HG02642 (cell line): ENCODE results near the gene SLC4A2.
"Not testable (repeated sequence)": the region's sequence is repeated elsewhere in the genome, so short reads cannot be mapped to it uniquely, and the experiment has no call there.

Experiments
- ATAC-seq: cut with Tn5 transposase; IDR thresholded peaks from one replicate; pipeline ENCODE4 v1.9.1; 2021; ENCODE audit warnings: mild to moderate bottlenecking; ENCODE audit not compliant: unreplicated experiment, poor library complexity

Gene SLC4A2

DNA sequence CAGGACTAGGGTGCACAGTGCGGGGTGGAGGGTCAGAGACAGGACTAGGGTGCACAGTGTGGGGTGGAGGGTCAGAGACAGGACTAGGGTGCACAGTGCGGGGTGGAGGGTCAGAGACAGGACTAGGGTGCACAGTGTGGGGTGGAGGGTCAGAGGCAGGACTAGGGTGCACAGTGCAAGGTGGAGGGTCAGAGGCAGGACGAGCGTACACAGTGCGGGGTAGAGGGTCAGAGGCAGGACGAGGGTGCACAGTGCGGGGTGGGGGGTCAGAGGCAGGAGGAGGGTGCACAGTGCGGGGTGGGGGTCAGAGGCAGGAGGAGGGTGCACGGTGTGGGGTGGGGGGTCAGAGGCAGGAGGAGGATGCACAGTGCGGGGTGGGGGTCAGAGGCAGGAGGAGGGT is 15.9 kb upstream of the SLC4A2 start:
- not testable (repeated sequence) for ATAC-seq

DNA sequence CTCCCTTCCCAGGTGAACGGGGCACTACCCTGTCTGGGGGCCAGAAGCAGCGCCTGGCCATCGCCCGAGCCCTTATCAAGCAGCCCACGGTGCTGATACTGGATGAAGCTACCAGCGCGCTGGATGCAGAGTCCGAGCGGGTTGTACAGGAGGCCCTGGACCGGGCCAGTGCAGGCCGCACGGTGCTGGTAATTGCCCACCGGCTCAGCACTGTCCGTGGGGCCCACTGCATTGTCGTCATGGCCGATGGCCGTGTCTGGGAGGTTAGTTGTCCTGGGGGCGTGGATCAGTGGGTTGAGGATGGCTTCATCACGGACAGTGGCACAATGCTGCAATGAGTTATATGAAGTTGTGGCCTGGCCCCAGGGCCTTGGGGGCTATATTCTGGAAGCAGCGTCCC is 15.4 kb upstream of the SLC4A2 start:
- no peak for ATAC-seq

DNA sequence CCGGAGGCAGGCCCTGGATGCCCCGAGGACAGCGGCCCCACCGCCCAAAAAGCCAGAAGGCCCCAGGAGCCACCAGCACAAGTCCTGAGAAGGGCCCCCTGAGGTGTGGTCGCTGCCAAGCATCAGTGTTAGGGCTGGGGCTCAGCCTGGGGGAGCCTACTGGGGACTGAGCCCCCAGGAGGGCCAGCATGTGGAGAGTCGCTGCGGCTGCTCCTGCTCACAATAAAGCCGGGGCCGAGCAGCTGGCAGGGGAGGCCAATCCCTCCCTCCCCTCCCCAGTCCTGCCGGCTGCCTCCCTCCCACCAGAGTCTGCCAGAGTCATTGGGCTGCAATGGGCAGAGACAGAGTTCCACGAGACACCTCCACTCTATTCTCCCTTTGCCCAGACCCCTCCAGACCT is 14.1 kb upstream of the SLC4A2 start:
- no peak for ATAC-seq

DNA sequence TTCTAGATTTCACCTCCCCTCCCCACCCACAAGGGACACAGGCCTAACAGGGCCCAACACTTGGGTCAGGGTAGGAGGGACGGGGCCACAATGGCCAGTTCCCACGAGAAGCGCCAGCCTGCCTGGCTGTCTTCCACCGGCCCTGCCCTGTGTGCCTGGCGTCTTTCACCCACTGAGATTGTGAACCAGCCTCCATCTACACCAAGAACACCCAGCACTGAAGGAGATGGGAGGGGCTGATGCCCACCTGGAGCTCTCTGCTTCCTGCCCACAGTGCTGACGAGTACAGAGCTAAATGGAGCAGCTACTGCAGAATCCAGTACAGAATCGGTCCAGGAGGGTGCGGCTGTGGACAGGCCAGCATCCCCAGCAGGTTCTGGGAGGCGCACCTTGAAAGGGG is 13.4 kb upstream of the SLC4A2 start:
- ATAC-seq = no peak

DNA sequence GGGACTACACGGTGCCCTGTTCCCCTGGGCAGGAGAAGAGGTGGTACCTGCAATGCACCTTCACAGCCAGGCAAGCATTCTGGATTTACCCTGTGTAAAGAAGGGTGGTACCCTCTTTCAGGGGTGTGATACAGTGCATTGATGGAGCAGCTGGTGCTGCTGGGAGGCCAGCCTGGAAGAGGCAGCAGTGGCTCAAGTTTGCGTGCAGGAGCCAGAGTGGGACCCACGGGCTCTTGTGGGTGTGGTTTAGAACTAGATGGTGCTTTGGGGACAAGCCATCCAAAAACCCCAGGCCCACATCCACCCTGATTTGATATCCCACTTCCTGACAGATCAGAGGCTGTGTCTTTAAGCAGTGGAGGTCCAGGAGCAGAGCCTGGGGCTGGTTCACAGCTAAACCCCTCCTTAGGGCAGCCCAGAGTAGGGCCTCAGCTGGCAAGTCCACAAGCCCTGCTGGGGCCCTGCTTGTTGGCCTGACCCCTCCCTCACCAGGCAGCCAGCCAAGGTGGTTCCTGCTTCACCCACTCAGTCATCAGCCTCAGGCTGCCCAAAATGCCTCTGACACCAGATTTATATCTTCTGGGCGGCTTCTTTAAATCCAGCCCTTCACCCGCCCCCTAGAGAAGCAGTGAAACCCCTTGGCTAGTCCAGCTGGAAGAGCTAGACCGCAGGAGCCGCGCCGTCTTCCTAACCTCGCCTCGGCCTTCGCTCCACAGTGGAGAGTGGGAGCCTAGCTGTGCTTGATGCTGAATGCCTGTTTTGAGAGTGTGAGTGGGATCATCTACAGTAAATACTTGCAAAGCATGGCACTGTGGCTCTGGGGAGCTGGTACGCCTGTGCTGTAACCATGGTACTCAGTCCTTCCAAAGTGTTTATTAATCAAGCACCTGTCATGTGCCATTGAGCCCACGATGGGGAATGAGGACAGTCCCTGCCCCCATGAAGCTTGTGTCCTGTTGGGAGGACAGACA is 12.5 kb upstream of the SLC4A2 start:
- no peak for ATAC-seq

DNA sequence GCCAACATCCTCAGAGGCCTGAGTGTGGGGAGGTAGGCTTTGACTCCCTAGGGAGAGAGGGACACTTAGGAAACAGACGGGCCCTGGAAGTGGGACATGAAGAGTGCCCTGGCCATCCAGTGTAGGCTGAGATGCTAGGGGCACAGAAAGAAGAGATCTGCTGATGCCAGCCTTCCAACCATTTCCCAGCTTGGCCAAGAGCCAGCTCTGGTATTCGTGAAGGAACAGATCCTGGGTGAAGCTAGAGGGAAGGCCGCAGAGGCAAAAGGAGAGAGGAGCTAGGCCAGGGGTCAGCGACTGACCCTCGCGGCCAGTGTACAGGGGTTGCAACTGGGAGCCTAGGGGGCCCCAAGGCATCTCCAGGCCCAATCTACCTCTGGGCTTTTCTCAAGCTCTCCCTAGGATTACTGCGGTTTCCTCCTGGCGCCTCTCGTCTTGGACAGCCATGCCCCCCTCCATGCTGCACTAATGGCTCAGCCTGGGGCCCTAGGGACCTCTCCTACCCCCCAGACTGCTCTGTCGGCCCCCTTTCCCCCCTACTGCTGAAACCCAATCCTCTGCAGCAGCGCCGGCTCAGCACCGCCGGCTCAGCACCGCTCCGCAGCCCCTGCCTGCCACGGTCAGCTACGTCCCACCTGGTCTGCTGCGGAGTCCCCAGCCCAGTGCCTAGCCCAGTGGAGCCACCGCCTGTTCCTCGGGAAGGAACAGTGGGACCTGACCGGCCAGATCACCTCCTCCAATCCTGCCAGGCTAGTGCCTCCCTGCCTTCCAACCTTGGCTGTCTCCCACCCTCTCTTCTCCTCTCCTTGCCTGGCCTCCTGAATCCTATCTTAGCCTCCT is 11.2 kb upstream of the SLC4A2 start, which contains the start of gene ASIC3:
Gene ASIC3, plus strand, starts transcription at position 556 of the 840 bp plus-strand sequence. CDS start 355 bp downstream, outside the sequence.
- ATAC-seq = no peak

DNA sequence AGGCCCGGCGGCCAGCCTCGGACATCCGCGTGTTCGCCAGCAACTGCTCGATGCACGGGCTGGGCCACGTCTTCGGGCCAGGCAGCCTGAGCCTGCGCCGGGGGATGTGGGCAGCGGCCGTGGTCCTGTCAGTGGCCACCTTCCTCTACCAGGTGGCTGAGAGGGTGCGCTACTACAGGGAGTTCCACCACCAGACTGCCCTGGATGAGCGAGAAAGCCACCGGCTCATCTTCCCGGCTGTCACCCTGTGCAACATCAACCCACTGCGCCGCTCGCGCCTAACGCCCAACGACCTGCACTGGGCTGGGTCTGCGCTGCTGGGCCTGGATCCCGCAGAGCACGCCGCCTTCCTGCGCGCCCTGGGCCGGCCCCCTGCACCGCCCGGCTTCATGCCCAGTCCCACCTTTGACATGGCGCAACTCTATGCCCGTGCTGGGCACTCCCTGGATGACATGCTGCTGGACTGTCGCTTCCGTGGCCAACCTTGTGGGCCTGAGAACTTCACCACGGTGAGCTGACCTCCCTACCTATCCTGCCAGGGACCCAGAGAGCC is 10.4 kb upstream of the SLC4A2 start:
- ATAC-seq = no peak

DNA sequence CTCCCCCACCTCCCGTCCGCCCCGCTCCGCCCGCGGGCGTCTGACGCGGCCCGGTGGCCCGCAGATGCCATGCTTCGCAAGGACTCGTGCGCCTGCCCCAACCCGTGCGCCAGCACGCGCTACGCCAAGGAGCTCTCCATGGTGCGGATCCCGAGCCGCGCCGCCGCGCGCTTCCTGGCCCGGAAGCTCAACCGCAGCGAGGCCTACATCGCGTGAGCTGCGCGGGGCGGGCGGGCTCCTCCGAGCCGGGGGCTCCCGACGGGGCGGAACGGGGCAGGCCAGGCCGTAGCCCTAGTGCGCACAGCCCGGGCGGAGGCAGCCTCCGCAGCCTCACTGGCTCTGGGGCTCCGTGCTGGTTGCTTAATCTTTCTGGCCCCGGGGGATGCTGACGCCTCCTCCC is 8.3 kb upstream of the SLC4A2 start:
- no peak for ATAC-seq

DNA sequence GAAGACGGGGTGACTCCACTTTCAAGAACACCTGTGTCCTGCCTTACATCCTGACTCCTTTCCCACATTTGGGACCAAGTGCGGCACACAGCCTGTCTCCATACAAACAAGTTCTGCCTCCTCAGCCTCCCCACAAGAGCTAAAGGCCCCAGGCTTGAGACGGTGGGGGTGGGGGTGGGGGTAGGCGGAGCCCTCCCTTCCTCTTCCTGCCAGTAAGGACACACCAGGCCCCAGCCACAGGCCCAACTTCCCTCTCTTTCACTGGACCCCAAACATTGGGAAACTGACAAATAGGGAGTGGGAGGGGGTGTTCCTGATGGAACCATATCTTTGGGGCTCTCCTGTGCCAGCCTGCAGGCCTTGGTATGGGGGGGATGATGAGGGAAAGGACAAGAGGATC is 6.3 kb upstream of the SLC4A2 start:
- ATAC-seq = no peak

DNA sequence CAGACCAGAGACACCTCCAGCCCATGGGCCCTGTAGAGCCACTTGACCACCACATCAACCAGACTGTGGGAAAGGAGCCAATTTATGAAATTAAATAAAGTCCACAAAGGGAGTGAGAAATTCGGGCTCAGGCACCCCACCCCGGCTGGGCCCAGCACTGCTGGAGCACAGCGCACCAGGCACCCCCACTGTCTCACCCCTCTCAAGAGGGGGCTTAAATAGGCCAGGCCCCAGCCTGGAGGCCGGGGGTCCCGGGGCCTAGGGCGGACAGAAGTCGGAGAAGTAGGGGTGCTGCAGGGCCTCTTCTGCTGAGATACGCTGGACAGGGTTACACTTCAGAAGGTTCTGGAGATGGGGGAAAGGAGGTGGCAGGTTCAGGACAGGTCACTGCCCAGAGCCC is 5.6 kb upstream of the SLC4A2 start:
- no peak for ATAC-seq

DNA sequence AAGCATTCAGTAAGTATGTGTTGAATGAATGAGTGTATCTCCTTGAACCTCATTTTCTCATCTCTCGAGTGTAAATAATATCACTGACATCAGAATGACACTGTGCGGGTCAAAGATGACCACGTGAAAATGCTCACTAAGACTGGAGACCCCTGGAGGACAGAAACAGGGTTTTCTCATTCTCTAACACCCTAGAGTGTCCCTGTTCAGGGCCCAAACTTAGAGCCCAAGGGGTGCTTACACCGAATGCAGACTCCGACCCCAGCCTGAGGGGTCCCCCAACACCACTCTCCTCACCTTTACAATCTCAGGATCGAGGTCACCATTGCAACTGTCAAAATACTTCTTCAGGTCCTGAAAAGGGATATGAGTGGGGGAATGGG is 3.1 kb upstream of the SLC4A2 start:
- no peak for ATAC-seq

DNA sequence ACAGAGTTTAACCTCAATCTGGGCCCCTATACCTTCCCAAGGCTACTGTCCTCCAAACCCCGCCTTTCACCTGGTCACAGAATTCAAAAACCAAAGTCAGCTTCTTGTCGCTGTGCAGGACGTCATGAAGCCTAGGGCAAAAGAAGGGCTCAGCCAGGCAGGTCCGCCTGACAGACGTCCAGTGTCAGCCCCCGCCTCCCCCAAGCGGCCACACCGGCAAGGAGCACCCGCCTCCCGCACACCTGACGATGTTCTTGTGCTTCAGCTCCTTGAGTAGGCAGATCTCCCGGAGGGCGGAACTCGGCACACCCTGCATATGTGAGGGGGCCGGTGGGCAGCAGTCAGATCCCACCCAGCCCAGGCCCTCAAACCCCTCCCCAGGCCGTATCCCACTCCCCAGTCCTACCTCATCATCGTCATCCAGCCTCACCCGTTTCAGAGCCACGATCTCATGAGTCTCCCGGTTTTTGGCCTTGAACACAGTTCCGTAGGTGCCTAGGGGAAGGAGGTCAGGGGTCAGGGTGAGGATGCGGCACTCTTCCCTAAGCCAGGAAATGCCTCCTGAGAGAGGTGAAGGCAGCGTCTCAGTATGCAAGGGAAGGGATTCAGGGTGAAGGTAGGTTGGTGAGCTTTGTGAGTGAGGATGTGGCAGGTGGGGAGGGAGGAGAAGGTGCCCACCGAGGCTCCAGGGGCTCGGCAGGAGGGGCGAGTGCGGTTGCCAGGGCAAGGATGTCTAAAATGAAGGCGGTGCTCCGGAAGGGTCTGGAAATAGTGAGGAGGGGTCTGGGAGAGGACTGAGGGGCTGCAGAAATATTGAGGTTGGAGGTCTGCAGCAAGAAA is 2.5 kb upstream of the SLC4A2 start:
- no peak for ATAC-seq

DNA sequence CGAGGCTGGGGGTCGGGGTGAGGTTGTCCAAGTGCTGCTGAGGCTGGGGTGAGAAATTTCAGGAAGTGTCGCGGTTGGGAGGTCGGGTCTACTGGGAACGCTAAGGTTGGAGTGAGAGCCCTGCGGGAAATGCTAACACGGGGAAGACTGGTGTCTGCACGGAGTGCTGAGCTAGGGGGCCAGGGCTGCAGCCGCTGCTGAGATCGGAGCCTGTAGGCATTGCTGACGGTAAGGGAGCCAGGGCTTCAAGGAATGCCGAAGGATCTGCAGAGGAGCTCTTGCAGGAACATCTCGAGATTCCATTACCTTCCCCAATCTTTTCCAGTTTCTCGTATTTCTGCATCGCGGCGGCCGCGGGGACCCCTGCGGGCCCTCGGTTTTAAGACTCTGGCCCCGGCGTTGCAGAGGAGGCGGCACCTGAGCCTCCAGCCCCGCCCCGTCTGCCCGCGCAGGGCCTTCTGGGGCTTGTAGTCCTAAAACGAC is 1.8 kb upstream of the SLC4A2 start, which contains the start of gene CDK5:
Gene CDK5, minus strand, starts transcription at position 392 of the 483 bp plus-strand sequence. Its CDS starts 49 bp downstream, at position 343.
- peak; percentile 14 for ATAC-seq

DNA sequence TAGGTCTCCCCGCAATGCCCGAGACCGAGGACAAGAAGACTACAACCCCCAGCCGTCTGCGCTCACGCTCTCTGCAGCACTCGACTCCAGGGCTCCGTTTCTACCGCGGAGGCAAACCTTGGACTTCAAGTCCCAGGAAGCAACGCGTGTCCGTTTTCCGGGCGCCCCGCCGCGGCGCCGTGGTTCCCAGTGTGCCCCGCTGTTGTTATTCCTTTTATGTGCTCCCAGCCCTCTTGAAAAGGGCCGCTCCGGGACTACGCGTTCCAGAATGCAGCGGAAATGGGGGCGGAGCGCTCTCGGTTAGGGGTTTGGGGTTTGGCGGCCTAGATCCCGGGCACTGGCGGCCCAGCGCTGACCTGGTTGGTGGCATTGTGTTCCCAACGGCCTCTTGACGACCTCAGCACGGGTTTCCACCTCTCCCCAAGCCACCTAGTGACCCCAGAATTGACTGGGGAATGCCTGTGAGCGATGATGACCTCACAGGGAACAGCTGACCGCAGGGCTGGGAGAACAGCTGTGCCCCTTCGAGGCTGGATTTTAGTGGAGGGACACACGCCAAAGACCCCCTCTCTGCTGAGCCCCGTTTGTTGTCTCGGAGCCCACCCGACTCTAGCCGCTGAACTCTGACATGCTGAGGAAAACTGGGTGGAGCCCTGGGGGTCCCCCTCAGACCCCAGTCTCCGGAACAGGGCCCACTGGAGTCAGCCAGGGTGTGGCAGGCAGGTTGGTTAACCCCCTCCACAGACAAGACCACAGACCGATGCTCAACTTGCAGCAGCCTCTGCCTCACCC is 1.2 kb upstream of the SLC4A2 start:
- peak; percentile 87 for ATAC-seq

DNA sequence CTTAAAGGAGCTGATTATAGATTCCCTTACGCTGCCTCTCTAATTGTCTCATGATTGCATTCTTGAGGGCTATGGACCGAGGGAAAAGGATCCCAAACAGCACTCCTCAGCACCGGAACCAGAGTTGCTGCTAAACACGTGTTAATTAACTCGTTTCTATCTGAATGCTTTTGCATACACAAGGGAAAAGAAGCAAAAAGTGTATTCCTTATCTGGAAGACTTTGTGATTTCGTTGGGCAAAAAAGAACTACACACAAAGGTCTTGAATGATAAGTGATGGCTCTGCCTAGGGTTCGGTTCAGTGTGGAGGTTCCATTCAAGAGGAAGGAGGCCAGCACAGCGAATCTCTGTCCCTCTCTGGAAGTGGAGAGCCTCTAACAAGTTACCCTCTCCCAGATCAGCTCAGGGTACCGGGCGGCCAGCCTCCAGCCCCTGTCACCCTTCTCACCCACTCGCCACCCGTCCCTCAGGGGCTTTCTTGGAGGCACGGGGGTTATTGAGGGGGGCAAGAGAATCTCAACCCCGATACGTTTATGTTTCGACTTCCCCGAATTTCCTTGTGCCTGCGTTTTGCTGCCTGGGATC is 515 bp upstream of the SLC4A2 start:
- ATAC-seq = no peak

DNA sequence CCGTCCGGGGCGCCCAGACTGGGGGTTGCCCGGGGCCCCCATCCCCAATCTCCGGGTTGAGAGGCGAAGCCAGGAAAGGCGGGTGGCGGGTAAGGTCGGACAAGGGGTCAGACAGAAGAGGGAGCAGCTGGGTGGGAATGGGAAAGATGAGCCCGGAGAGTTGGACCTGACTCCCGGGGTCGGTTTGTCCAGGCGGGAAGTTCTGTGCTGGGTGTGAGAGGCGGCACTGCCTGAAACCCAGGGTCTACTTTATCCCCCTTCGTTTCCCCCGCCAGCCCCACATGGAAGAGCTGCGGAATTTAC is 675 bp downstream of the SLC4A2 start:
- ATAC-seq = no peak

DNA sequence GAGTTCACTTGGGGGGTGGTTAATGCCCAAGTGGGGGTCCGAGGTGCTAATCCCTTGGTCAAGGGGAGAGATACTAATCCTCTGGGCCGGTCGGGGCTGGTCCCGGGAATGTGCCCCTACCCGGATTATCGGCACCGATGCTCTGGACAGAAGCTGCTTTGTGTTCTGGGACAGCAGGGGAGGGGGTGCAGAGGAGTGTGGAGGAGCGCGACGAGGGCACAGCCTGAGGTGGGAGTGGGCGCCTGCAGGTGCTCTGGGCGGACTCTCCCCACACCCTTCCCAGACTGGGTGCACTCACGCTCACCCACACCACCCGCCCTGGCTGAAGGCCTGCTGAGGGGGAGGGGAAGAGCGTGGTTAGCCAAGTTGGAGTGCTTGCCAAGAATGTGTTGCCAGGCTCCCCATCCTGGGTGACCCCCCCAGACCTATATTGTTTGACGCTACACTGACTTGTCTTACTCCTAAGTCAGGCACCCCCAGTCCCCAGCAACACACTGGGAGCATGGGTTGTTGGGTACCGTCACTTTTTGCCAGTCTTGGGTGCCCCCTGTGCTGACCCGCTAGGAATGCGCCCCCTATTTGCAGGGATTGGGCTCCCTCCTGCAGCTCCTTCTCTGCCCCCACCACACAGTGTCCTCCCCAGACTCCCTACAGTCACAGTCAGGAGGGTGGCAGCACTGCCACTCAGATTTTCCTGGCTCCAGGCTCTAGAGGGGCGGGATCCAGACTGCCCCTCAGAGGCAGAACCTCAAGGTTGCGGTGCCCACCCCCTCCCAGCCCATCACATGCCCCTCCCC is 1.2 kb downstream of the SLC4A2 start:
- no peak for ATAC-seq
